HepG2 (cell line): ENCODE data around the gene EGFR. TPM values are rescaled to one million over a fixed set of nuclear protein-coding genes. Genes with fewer than 3 reads are reported as not detected.

Source experiments
- AHR ChIP-seq: IDR thresholded peaks from 2 replicates; pipeline ENCODE4 v1.6.1; 2018; ENCODE audit warnings: missing genetic modification reagents, missing compliant biosample characterization
- ATM ChIP-seq: fragments of 450-650 bp; IDR thresholded peaks from 2 replicates; pipeline ENCODE4 v1.7.1; 2017; ENCODE audit warnings: mild to moderate bottlenecking, borderline replicate concordance
- CENPX ChIP-seq: sonication (generic); formaldehyde crosslinking; IDR thresholded peaks from 2 replicates; pipeline ENCODE4 v1.9.0; 2021; ENCODE audit warnings: mild to moderate bottlenecking, missing genetic modification reagents, moderate library complexity
- DMAP1 ChIP-seq: IDR thresholded peaks from 2 replicates; pipeline ENCODE4 v1.6.1; 2016
- HNRNPUL1 ChIP-seq: fragments of 200-400 bp; formaldehyde crosslinking; IDR thresholded peaks from 2 replicates; pipeline ENCODE4 v1.6.1; 2017; ENCODE audit warnings: low read depth, mild to moderate bottlenecking, low read length, moderate library complexity
- HOXA3 ChIP-seq: sonication (generic); formaldehyde crosslinking; IDR thresholded peaks from 2 replicates; pipeline ENCODE4 v1.5.0; 2020; ENCODE audit warnings: missing genetic modification reagents
- HOXA5 ChIP-seq: sonication (generic); formaldehyde crosslinking; IDR thresholded peaks from 2 replicates; pipeline ENCODE4 v1.4.0; 2020; ENCODE audit warnings: missing genetic modification reagents
- KLF16 ChIP-seq, 2 experiments: sonication (generic) in 1 of 2; formaldehyde crosslinking in 1 of 2; IDR thresholded peaks; 2 replicates each; pipeline versions ENCODE4 v1.6.1 to v1.8.0; 2016 to 2023; ENCODE audit warnings: missing genetic modification reagents in 2 of 2, missing compliant biosample characterization in 1 of 2
- NPAS2 ChIP-seq: sonication (generic); formaldehyde crosslinking; IDR thresholded peaks from 2 replicates; pipeline ENCODE4 v1.8.0; 2022; ENCODE audit warnings: mild to moderate bottlenecking, missing genetic modification reagents, borderline replicate concordance
- PCBP1 ChIP-seq: fragments of 200-400 bp; formaldehyde crosslinking; IDR thresholded peaks from 2 replicates; pipeline ENCODE4 v1.6.1; 2017; ENCODE audit warnings: mild to moderate bottlenecking, low read depth, low read length, borderline replicate concordance
- PCBP2 ChIP-seq: fragments of 200-400 bp; formaldehyde crosslinking; optimal IDR thresholded peaks from 2 replicates; pipeline ENCODE3; 2018; ENCODE audit warnings: low read length, low read depth; ENCODE audit not compliant: poor library complexity, severe bottlenecking
- PHF21A ChIP-seq: sonication (generic); formaldehyde crosslinking; IDR thresholded peaks from 2 replicates; pipeline ENCODE4 v1.5.0; 2020; ENCODE audit warnings: mild to moderate bottlenecking, missing genetic modification reagents
- RBFOX2 ChIP-seq: fragments of 200-400 bp; formaldehyde crosslinking; IDR thresholded peaks from 2 replicates; pipeline ENCODE4 v1.6.1; 2017; ENCODE audit warnings: low read depth, mild to moderate bottlenecking, low read length
- RBM22 ChIP-seq: fragments of 200-400 bp; formaldehyde crosslinking; optimal IDR thresholded peaks from 2 replicates; pipeline ENCODE3; 2017; ENCODE audit warnings: mild to moderate bottlenecking, low read length, moderate library complexity
- TP53 ChIP-seq: sonication (generic); formaldehyde crosslinking; conservative IDR thresholded peaks from 2 replicates; pipeline ENCODE4 v1.4.0; 2020; ENCODE audit warnings: missing genetic modification reagents
- ZBTB3 ChIP-seq: sonication (generic); formaldehyde crosslinking; IDR thresholded peaks from 2 replicates; pipeline ENCODE4 v1.4.0; 2020; ENCODE audit warnings: low read depth, mild to moderate bottlenecking, moderate library complexity, missing genetic modification reagents, borderline replicate concordance
- ZFP36 ChIP-seq: fragments of 150-350 bp; IDR thresholded peaks from 2 replicates; pipeline ENCODE4 v1.6.1; 2018; ENCODE audit warnings: borderline replicate concordance, low read length, low read depth; ENCODE audit not compliant: partially characterized antibody
- ZNF235 ChIP-seq: sonication (generic); formaldehyde crosslinking; IDR thresholded peaks from 2 replicates; pipeline ENCODE4 v1.8.1; 2023; ENCODE audit warnings: mild to moderate bottlenecking, missing genetic modification reagents, borderline replicate concordance
- ZNF296 ChIP-seq: sonication (generic); formaldehyde crosslinking; conservative IDR thresholded peaks from 2 replicates; pipeline ENCODE4 v1.5.0; 2020; ENCODE audit warnings: mild to moderate bottlenecking, missing genetic modification reagents
- ZNF33A ChIP-seq: sonication (generic); formaldehyde crosslinking; IDR thresholded peaks from 2 replicates; pipeline ENCODE4 v1.5.1; 2020; ENCODE audit warnings: missing genetic modification reagents, mild to moderate bottlenecking, moderate library complexity, borderline replicate concordance
- ZNF44 ChIP-seq: sonication (generic); formaldehyde crosslinking; IDR thresholded peaks from 2 replicates; pipeline ENCODE4 v1.5.1; 2020; ENCODE audit warnings: mild to moderate bottlenecking, missing genetic modification reagents
- ZNF569 ChIP-seq: sonication (generic); formaldehyde crosslinking; IDR thresholded peaks from 2 replicates; pipeline ENCODE4 v1.5.0; 2020; ENCODE audit warnings: mild to moderate bottlenecking, missing genetic modification reagents, moderate library complexity, borderline replicate concordance
- ZNF660 ChIP-seq: sonication (generic); formaldehyde crosslinking; IDR thresholded peaks from 2 replicates; pipeline ENCODE4 v1.5.1; 2020; ENCODE audit warnings: mild to moderate bottlenecking, low read depth, missing genetic modification reagents, borderline replicate concordance
- polyA plus RNA-seq, 8 experiments: library from polyadenylated mRNA; depleted of rRNA in 3 of 8; stranded (reverse) in 7 of 8; unstranded in 1 of 8; fragments of >200 nt; fragmentation: Illumina TruSeq in 4 of 8; extraction: Trizol in 4 of 8; gene quantifications; 2 replicates each; pipeline versions ENCODE4 v1.2.1 to v1.2.3, GENCODE V29; 2011 to 2016; ENCODE audit warnings: low read depth in 4 of 8, missing spikeins in 1 of 8, mixed read lengths in 1 of 8; ENCODE audit not compliant: insufficient read depth in 1 of 8
- total RNA-seq, 5 experiments: library from RNA; depleted of rRNA; stranded (reverse); fragments of >200 nt; fragmentation: Illumina TruSeq; extraction: Trizol; gene quantifications; 2 replicates each; pipeline ENCODE4 v1.2.3, GENCODE V29; 2016; ENCODE audit warnings: low read depth in 1 of 5
- TF ChIP-seq, protein P1 (sequence below): sonication (generic); formaldehyde crosslinking; IDR thresholded peaks from 2 replicates; pipeline ENCODE4 v1.4.0; 2020; ENCODE audit warnings: low read depth, missing genetic modification reagents
- TF ChIP-seq, protein P2 (sequence below): sonication (generic); formaldehyde crosslinking; IDR thresholded peaks from 2 replicates; pipeline ENCODE4 v1.4.0; 2020; ENCODE audit warnings: missing genetic modification reagents

EGFR gene
- total and polyA plus RNA-seq, 2 of the 13 experiments (the other 11 are each of a cell fraction or from before 2014, with no cell fraction given): 7.0 to 10.0 TPM

DNA sequence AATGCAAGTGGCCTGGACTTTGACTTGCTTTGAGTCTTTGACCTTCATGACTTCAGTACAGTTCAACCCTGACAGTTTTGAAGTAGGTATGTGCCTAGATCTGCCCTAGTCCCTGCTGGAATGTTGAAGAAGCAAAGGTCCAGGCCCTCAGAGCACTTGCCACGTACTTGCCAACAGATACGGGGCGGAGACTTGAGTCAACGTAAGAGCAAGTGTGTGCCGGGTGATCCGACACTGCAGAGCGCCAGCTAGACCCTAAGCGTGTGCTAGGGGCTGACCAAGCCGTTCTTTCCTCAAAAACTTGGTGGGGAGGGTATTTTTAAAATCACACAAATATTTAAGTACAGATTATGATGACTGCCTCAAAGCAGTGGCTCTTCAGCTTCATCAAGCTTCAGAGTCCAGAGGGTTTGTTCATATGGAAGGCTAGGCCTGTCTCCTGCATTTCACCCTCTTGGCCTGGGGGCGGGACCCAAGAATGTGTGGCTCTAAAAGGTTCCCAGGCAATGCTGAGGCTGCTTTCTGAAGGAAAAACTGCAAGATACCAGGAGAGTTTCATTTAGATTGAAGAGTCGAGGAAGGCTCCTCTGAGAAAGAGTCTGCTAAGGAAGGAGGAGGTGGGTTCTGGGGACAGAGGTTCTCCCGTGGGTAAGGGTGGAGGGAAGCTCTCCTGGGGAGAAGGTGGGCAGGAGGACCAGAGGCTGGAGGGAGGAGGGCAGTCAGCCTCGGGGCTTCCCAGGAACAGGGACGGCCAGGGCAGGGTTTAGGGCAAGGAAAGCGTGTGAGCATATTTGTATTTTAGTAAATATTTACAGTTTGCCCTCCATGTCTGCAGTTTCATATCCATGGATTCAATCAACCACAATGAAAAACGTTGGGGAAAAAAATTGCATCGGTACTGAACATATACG, 160.3 kb downstream of the EGFR start (continued):
- TF ChIP-seq, protein P1, sequence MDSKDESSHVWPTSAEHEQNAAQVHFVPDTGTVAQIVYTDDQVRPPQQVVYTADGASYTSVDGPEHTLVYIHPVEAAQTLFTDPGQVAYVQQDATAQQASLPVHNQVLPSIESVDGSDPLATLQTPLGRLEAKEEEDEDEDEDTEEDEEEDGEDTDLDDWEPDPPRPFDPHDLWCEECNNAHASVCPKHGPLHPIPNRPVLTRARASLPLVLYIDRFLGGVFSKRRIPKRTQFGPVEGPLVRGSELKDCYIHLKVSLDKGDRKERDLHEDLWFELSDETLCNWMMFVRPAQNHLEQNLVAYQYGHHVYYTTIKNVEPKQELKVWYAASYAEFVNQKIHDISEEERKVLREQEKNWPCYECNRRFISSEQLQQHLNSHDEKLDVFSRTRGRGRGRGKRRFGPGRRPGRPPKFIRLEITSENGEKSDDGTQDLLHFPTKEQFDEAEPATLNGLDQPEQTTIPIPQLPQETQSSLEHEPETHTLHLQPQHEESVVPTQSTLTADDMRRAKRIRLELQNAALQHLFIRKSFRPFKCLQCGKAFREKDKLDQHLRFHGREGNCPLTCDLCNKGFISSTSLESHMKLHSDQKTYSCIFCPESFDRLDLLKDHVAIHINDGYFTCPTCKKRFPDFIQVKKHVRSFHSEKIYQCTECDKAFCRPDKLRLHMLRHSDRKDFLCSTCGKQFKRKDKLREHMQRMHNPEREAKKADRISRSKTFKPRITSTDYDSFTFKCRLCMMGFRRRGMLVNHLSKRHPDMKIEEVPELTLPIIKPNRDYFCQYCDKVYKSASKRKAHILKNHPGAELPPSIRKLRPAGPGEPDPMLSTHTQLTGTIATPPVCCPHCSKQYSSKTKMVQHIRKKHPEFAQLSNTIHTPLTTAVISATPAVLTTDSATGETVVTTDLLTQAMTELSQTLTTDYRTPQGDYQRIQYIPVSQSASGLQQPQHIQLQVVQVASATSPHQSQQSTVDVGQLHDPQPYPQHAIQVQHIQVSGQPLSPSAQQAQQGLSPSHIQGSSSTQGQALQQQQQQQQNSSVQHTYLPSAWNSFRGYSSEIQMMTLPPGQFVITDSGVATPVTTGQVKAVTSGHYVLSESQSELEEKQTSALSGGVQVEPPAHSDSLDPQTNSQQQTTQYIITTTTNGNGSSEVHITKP (CRISPR knock-in tag): peak; percentile 70; the same call in 1 of the 2 replicates
- TF ChIP-seq PHF21A: peak; percentile 91
- peak; percentile 6; the same call in 1 of the 2 replicates for TF ChIP-seq RBFOX2
- TF ChIP-seq CENPX (CRISPR knock-in tag): no peak
- no peak for TF ChIP-seq ATM
- TF ChIP-seq TP53 (CRISPR knock-in tag): no peak
- TF ChIP-seq AHR (CRISPR knock-in tag): peak; percentile 74; the same call in 1 of the 2 replicates
- no peak for TF ChIP-seq ZNF296 (CRISPR knock-in tag)
- TF ChIP-seq DMAP1 (CRISPR knock-in tag): peak; percentile 98
- TF ChIP-seq HNRNPUL1: no peak
- no peak for TF ChIP-seq ZBTB3 (CRISPR knock-in tag)
- TF ChIP-seq PCBP1: no peak
- no peak for TF ChIP-seq NPAS2 (CRISPR knock-in tag)
- TF ChIP-seq ZFP36: no peak
- no peak for TF ChIP-seq ZNF235 (CRISPR knock-in tag)
- TF ChIP-seq ZNF33A: no peak
- TF ChIP-seq, protein P2, sequence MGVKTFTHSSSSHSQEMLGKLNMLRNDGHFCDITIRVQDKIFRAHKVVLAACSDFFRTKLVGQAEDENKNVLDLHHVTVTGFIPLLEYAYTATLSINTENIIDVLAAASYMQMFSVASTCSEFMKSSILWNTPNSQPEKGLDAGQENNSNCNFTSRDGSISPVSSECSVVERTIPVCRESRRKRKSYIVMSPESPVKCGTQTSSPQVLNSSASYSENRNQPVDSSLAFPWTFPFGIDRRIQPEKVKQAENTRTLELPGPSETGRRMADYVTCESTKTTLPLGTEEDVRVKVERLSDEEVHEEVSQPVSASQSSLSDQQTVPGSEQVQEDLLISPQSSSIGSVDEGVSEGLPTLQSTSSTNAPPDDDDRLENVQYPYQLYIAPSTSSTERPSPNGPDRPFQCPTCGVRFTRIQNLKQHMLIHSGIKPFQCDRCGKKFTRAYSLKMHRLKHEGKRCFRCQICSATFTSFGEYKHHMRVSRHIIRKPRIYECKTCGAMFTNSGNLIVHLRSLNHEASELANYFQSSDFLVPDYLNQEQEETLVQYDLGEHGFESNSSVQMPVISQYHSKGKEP (CRISPR knock-in tag): no peak
- peak; percentile 78 for TF ChIP-seq RBM22
- TF ChIP-seq ZNF660 (CRISPR knock-in tag): no peak
- TF ChIP-seq PCBP2: no peak
- no peak; the same call in 1 of the 2 replicates for TF ChIP-seq ZNF44 (CRISPR knock-in tag)
- TF ChIP-seq HOXA3 (CRISPR knock-in tag): peak; percentile 80; the same call in 1 of the 2 replicates
- TF ChIP-seq KLF16 (CRISPR knock-in tag; IDR thresholded peaks at IDR 0.05): peak in 1 of 2 experiments; percentile 17; a peak in 1 of 4 replicates
- TF ChIP-seq ZNF569 (CRISPR knock-in tag): no peak
- TF ChIP-seq HOXA5 (CRISPR knock-in tag): no peak
